Endothelial cell of umbilical vein (primary cell): ENCODE results near the gene LRRC7.

ENCODE experiments used
- EZH2 ChIP-seq: IDR thresholded peaks from 2 replicates; pipeline ENCODE4 v1.6.1; 2012; ENCODE audit warnings: borderline replicate concordance, low read depth, mild to moderate bottlenecking, moderate library complexity, low read length, inconsistent platforms; ENCODE audit not compliant: severe bottlenecking
- FOS ChIP-seq: IDR thresholded peaks from 2 replicates; pipeline ENCODE4 v1.6.1; 2011; ENCODE audit warnings: mild to moderate bottlenecking, low read length, moderate library complexity, borderline replicate concordance; ENCODE audit not compliant: insufficient read depth
- GATA2 ChIP-seq: IDR thresholded peaks from 2 replicates; pipeline ENCODE4 v1.7.0; 2011; ENCODE audit warnings: low read depth, mild to moderate bottlenecking, moderate library complexity, mixed read lengths, low read length; ENCODE audit not compliant: insufficient read length, insufficient read depth
- JUN ChIP-seq: IDR thresholded peaks from 2 replicates; pipeline ENCODE4 v1.6.1; 2011; ENCODE audit warnings: borderline replicate concordance, low read depth; ENCODE audit not compliant: insufficient read length, insufficient read depth
- MAX ChIP-seq: IDR thresholded peaks from 2 replicates; pipeline ENCODE4 v1.6.1; 2011; ENCODE audit not compliant: insufficient read depth, insufficient read length
- POLR2A ChIP-seq: IDR thresholded peaks from 2 replicates; pipeline ENCODE4 v1.6.1; 2012; ENCODE audit warnings: low read depth, mild to moderate bottlenecking, control low read depth, low read length
- POLR2AphosphoS5 ChIP-seq: IDR thresholded peaks from 2 replicates; pipeline ENCODE4 v1.6.1; 2012; ENCODE audit warnings: low read depth, mild to moderate bottlenecking, control low read depth, low read length, moderate library complexity; ENCODE audit not compliant: insufficient read depth
- TF ChIP-seq, protein P1 (sequence below), 2 donors: IDR thresholded peaks; 1 replicate in 1 of 2; 2 replicates in 1 of 2; pipeline ENCODE4 v1.5.1; 2011; ENCODE audit warnings: low read length in 2 of 2, mild to moderate bottlenecking in 2 of 2, moderate library complexity in 2 of 2, control low read depth in 1 of 2, inconsistent platforms in 1 of 2, low read depth in 1 of 2; ENCODE audit not compliant: insufficient read depth in 1 of 2; ENCODE audit errors: extremely low read depth in 1 of 2

DNA sequence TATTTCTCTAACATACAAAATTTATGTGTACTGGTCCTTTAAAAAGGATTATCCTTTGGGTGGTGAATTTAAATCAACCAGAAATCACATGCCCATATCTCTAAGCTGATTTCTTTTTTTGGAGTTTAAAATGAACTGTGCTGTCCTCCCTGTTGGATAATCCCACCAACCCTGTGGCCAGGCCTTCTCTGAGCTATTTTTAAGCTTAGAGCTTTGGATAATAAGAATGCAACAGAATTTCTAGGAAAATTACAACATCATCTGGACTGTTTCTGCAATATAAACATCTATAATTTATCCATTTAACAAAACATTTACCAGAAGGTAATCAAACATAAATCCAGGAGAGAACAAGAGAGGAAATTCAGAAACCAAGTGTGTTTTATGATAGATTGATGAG is 549.3 kb downstream of the LRRC7 start:
- TF ChIP-seq, protein P1, sequence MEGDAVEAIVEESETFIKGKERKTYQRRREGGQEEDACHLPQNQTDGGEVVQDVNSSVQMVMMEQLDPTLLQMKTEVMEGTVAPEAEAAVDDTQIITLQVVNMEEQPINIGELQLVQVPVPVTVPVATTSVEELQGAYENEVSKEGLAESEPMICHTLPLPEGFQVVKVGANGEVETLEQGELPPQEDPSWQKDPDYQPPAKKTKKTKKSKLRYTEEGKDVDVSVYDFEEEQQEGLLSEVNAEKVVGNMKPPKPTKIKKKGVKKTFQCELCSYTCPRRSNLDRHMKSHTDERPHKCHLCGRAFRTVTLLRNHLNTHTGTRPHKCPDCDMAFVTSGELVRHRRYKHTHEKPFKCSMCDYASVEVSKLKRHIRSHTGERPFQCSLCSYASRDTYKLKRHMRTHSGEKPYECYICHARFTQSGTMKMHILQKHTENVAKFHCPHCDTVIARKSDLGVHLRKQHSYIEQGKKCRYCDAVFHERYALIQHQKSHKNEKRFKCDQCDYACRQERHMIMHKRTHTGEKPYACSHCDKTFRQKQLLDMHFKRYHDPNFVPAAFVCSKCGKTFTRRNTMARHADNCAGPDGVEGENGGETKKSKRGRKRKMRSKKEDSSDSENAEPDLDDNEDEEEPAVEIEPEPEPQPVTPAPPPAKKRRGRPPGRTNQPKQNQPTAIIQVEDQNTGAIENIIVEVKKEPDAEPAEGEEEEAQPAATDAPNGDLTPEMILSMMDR (IDR thresholded peaks at IDR 0.05; ENCODE audit: extremely low read depth in 1 of 2, insufficient read depth in 1 of 2, low read depth in 1 of 2, low read length in 2 of 2) = no peak
- TF ChIP-seq EZH2 (no peak), POLR2AphosphoS5 (no peak), POLR2A (no peak), MAX (no peak), JUN (no peak), GATA2 (no peak), FOS (no peak)
